CD4-positive, alpha-beta T cell treated with Interleukin-10 for 1 hour (primary cell): ENCODE results near the gene RASSF6.
"Not testable (repeated sequence)": the region's sequence is repeated elsewhere in the genome, so short reads cannot be mapped to it uniquely, and the experiment has no call there.

Experiments
- DNase-seq: peaks from one replicate; pipeline ENCODE4 v3.0.0-alpha.2; 2020

Gene RASSF6

DNA sequence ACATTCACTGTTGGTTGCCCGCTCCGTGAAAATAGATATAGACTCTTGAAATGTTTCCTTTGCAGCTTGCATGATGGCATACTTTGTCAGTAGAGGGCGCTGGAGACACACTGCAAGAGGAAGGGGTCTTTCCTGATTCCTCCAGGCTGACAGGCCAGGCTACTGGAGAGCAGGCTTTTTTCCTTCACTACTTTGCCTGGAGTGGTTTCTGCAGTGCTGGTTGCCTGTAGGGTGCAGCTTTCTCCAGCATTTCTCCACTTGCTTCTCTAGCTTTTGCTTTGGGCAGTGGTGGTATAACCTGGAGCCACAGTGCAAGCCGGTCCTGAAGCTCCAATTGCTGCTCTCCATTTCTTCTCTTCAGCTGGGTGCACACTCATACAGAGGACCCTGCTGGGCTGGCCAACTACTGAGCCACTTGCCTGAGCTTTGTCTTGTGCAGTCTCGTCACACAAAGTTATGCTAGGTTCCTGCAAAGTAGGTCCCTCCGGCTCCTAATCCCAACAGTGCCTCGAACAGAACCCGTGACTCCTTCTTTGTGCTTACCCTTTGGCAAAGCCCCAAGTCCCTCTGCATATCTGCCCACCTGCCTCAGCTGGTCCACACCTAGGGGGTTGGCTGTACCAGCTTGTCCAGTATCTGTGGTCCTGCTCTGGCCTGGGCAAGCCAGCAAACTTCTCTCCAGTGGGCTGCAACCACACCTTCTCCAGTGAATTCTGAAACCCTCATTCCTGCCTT lies 46.3 kb downstream of the RASSF6 start:
- peak; percentile 11 for DNase-seq

DNA sequence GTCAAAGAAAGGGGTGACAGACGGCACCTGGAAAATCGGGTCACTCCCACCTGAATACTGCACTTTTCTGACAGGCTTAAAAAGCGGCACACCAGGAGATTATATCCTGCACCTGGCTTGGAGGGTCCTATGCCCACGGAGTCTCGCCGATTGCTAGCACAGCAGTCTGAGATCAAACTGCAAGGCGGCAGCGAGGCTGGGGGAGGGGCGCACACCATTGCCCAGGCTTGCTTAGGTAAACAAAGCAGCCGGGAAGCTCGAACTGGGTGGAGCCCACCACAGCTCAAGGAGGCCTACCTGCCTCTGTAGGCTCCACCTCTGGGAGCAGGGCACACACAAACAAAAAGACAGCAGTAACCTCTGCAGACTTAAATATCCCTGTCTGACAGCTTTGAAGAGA lies 69.4 kb downstream of the RASSF6 start:
- DNase-seq, result not testable (repeated sequence)

DNA sequence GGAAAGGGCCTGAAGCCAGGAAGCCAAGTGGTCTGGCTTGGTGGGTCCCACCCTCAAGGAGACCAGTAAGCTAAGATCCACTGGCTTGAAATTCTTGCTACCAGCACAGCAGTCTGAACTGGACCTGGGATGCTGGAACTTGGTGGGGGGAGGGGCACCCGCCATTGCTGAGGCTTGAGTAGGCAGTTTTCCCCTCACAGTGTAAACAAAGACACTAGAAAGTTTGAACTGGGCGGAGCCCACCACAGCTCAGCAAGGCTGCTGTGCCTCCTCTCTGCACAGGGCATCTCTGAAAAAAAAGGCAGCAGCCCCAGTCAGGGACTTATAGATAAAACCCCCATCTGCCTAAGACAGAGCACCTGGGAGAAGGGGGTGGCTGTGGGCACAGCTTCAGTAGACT lies 75.6 kb downstream of the RASSF6 start:
- no peak for DNase-seq

- DNase-seq, result no peak
These were observed 79.0 kb downstream of the RASSF6 start for GRCh38 chr4:73541251-73541650.

DNA sequence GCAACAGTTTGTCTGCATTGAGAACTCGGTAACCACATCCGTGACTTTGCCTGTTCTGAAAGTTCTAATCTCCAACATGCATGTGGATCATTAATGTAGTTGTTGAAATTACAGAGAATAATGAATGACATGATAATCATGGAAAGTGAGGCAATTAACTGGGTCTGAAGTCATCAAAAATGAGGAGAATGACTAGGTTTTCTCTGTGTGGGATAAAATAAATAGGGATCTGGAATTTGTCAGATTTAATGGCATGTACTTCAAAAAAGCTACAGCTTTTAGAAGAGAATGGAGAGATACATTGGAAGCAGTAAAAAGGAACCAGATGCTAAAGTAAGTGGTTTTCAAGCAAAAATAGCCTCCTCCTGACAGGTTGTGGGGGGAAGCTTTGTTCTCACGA lies 79.4 kb downstream of the RASSF6 start:
- no peak for DNase-seq

DNA sequence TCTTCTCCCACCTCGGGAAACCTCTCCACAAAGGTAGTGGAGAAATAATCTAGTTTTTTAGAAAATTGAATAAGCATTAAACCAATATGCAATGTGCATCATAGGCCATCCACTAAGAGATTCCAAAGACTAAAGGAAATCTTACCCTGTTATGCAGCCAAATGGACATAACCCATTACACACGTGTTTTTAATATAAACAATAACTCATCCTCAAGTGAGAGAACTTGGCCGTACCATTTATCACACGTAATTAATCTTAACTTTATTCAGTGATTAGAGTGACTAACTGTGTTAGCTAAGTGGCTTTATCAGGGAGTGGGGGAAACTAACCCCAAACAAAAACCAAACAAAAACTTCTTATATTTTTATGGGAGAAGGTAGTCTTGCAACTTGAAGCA lies 80.8 kb downstream of the RASSF6 start:
- DNase-seq, result no peak

DNA sequence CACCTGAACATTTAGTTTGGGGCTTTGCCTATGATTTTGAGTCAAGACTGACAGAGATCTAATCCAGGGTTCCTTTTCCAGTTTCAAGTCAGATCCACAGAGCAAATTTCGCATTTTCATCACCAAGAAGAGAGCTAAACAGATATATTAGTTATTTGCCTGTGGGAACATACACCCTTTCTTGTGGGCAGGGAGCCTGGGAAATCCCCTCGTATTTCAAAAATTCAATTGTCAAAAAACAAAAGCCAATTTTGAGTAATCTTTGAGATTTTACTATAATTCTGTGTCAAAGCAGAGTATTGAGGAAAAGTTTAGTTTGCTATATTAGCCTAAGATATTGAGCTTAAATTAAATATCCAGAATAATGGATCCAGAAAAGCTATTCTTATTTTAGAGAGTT lies 82.1 kb downstream of the RASSF6 start:
- no peak for DNase-seq

DNA sequence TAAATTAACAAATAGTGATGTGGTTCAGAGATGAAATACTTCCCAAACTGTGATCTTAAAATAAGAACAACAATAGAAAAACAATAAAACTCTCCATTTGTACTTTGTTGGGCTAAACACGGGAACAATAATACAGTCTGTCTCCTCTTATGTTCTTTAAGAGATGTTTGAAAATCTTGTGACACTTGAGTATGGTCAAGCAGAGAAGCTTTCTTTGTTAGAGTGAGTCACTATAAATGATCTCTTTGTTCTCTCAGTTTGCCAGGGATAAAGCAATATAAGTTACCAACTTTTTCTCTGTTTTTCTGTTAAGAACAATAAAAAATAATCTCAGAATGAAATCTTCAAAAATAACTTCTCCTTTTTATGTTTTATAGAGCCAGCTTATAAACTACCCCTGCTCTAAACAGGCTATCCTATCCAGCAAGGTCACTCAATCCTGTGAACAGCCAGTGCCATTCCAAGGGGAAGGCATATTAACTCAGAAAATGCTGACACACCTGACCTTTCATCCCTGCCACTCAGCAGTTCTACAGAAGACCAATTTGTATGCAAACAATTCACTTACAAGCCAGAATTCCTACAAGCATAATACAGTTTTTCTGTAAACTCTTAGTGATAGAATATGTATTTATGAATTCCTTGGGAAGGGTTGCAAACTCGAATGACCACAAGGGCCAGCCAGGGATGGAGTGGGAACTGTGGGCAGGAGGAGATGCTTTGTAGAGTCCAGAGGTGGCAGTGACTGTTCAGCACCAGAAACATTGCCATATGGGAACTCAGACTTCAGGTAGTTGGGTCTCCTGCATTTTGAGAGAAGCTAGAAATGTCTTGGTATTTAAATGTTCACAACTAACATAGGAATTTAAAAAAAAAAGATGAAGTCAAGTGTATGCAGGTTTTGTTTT lies 86.5 kb downstream of the RASSF6 start:
- DNase-seq, result no peak

DNA sequence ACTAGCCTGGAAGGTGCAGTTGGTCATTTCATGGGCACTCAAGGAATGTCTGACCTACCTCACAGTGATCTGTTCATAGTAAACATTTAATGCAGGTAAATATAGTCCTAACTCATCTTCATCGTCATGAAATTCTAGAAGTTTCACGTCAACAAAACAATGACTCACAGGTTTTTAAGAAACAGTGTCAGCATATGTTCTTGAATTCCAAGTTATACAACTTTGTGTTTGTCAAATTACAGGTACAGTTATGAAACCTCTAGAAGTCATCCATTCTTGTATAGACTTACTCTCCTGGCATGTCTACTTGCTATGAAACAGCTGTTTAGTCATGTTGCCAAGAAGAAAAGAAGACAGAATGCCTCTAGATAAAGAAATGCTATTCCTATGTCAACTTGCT lies 92.1 kb downstream of the RASSF6 start:
- no peak for DNase-seq

DNA sequence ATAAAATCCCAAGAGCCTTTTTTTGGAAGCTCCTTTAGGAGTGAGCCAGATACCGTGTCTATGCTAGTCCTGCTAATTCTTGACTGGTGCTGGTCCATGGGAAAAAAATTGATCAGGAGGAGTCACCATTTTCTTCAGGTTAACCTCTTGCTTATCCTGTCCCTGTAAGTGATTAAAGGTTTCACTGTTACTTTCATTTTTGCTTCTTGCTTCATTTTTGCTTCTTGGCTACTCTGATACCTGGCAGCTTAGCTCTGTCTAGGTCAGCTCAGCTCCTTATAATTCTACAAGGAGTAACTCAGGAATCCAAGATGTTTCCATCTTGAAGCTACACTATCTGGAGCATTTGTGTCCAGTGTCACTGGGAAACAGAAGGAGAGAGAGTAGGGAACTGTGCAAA lies 93.0 kb downstream of the RASSF6 start:
- DNase-seq, result no peak

- DNase-seq, result no peak
These were observed 94.6 kb downstream of the RASSF6 start for GRCh38 chr4:73525611-73526010.

DNA sequence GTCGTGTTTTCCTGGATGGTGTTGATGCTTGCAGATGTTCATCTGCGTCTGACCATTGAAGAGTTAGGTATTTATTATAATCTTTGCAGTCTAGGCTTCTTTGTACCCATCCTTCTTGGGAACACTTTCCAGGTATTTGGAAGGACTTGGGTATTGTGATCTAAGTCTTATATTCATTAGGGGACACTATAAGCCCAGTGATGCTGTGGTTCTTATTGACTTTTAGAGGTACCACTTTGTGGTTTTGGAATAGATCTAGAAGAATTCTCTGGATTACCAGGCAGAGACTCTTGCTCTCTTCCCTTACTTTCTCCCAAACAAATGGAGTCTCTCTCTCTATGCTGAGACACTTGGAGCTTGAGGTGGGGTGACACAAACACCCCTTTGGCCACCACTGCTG lies 97.1 kb downstream of the RASSF6 start:
- no peak for DNase-seq
